Skin of body (tissue), 2 donors: ENCODE measurements around the gene GUK1. TPM values are rescaled to one million over a fixed set of nuclear protein-coding genes. Genes with fewer than 3 reads are reported as not detected.
"Not testable (repeated sequence)": the region's sequence is repeated elsewhere in the genome, so short reads cannot be mapped to it uniquely, and the experiment has no call there.

Experiments used
- DNase-seq: peaks from one replicate; lab custom pipeline; 2025; lab: John Stamatoyannopoulos, UW
- total RNA-seq: library from RNA; depleted of rRNA; stranded (reverse); fragments of >200 nt; gene quantifications from one replicate; pipeline ENCODE4 v1.2.3, GENCODE V29; 2014

The GUK1 gene
- total RNA-seq, 1 donor from 2014 or later: 146 TPM

GRCh38 chr1:228161866-228162265 lies 21.8 kb downstream of the GUK1 start:
- no peak for DNase-seq

GRCh38 chr1:228162286-228163006 lies 22.4 kb downstream of the GUK1 start:
- DNase-seq: peak; percentile 43

GRCh38 chr1:228163007-228163753 lies 23.1 kb downstream of the GUK1 start:
- DNase-seq: peak; percentile 43

- DNase-seq: no peak
Observed at GRCh38 chr1:228163776-228164519, 23.9 kb downstream of the GUK1 start.

GRCh38 chr1:228164561-228165371 lies 24.7 kb downstream of the GUK1 start:
- DNase-seq: no peak

- DNase-seq: peak; percentile 99
Observed at GRCh38 chr1:228165372-228166169, 25.5 kb downstream of the GUK1 start, which contains the start of gene IBA57. IBA57 (plus strand) TSS chr1:228165804; CDS start chr1:228165817, 13 bp downstream.

- peak; percentile 54 for DNase-seq
Observed at GRCh38 chr1:228166170-228166936, 26.3 kb downstream of the GUK1 start.

- DNase-seq: no peak
Observed at GRCh38 chr1:228168563-228169270, 28.6 kb downstream of the GUK1 start.

GRCh38 chr1:228169345-228169744 lies 29.3 kb downstream of the GUK1 start:
- no peak for DNase-seq

GRCh38 chr1:228170666-228171065 lies 30.6 kb downstream of the GUK1 start:
- no peak for DNase-seq

GRCh38 chr1:228171221-228171891 lies 31.3 kb downstream of the GUK1 start:
- no peak for DNase-seq

- DNase-seq: no peak
Observed at GRCh38 chr1:228172591-228173527, 32.8 kb downstream of the GUK1 start.

GRCh38 chr1:228173528-228174481 lies 33.7 kb downstream of the GUK1 start:
- DNase-seq: not testable (repeated sequence)

- DNase-seq: no peak
Observed at GRCh38 chr1:228174482-228175315, 34.6 kb downstream of the GUK1 start.
